ENCODE results near the gene BDKRB2. TPM values are rescaled to one million over a fixed set of nuclear protein-coding genes. Genes with fewer than 3 reads are reported as not detected.

The BDKRB2 gene
- polyA plus RNA-seq, 1 experiment = 26.8 TPM

- TF ChIP-seq CTCF (IDR thresholded peaks at IDR 0.05; ENCODE audit: insufficient read depth, low read depth, low read length) = no peak
- ChIA-PET POLR2A (no interaction called here), CTCF (interaction anchor here (1.0 kb wide), 1 partner anchor 107 kb away, joined by 3 read pairs; no protein-coding TSS in a partner anchor)
- H3K27me3 ChIP-seq (ENCODE audit: control insufficient read depth, insufficient read depth, low read length) = no peaks in the 10 kb centered on the region
- H3K4me3 ChIP-seq (ENCODE audit: low read depth, low read length) = no peak overlapping the region
- no peak for DNase-seq (ENCODE audit: low read depth)
- peaks cover 17% of the 10 kb centered on the region for H3K36me3 ChIP-seq (ENCODE audit: control insufficient read depth, insufficient read depth, low read length)
Observed at GRCh38 chr14:96212140-96212539, 7.5 kb downstream of the BDKRB2 start.

GRCh38 chr14:96212896-96213295 lies 8.3 kb downstream of the BDKRB2 start:
- Histone ChIP-seq H3K27me3 (ENCODE audit: control insufficient read depth, insufficient read depth, low read length) (no peaks in the 10 kb centered on the region), H3K36me3 (ENCODE audit: control insufficient read depth, insufficient read depth, low read length) (peaks cover 17% of the 10 kb centered on the region), H3K4me3 (ENCODE audit: low read depth, low read length) (no peak overlapping the region)
- no peak for DNase-seq (ENCODE audit: low read depth)
- CTCF ChIA-PET = interaction anchor here (1.0 to 1.2 kb wide), 2 partner anchors 107 to 114 kb away, joined by 3 read pairs; no protein-coding TSS in a partner anchor
- no peak for TF ChIP-seq CTCF (IDR thresholded peaks at IDR 0.05; ENCODE audit: insufficient read depth, low read depth, low read length)
- POLR2A ChIA-PET = no interaction called here

- Histone ChIP-seq H3K27me3 (ENCODE audit: control insufficient read depth, insufficient read depth, low read length) (no peaks in the 10 kb centered on the region), H3K36me3 (ENCODE audit: control insufficient read depth, insufficient read depth, low read length) (peaks cover 14% of the 10 kb centered on the region), H3K4me3 (ENCODE audit: low read depth, low read length) (no peak overlapping the region)
- CTCF ChIA-PET = interaction anchor here (1.2 to 3.5 kb wide), 2 partner anchors 11 to 115 kb away, joined by 3 to 8 read pairs; no protein-coding TSS in a partner anchor
- no peak for TF ChIP-seq CTCF (IDR thresholded peaks at IDR 0.05; ENCODE audit: insufficient read depth, low read depth, low read length)
- no peak for DNase-seq (ENCODE audit: low read depth)
- POLR2A ChIA-PET = no interaction called here
Observed at GRCh38 chr14:96213871-96214465, 9.3 kb downstream of the BDKRB2 start.

- Histone ChIP-seq H3K27me3 (ENCODE audit: control insufficient read depth, insufficient read depth, low read length) (no peaks in the 10 kb centered on the region), H3K36me3 (ENCODE audit: control insufficient read depth, insufficient read depth, low read length) (peaks cover 14% of the 10 kb centered on the region), H3K4me3 (ENCODE audit: low read depth, low read length) (no peak overlapping the region)
- no peak for DNase-seq (ENCODE audit: low read depth)
- CTCF ChIA-PET = interaction anchor here (0.8 to 3.5 kb wide), 2 partner anchors 10 to 60 kb away, joined by 3 to 8 read pairs; no protein-coding TSS in a partner anchor
- POLR2A ChIA-PET = no interaction called here
- TF ChIP-seq CTCF (IDR thresholded peaks at IDR 0.05; ENCODE audit: insufficient read depth, low read depth, low read length) = no peak
Observed at GRCh38 chr14:96214793-96215192, 10.2 kb downstream of the BDKRB2 start.

- ChIA-PET CTCF (interaction anchor here (0.6 to 3.5 kb wide), 3 partner anchors 10 to 60 kb away, joined by 3 to 8 read pairs (median 4); no protein-coding TSS in a partner anchor), POLR2A (interaction anchor here (0.7 kb wide), 1 partner anchor 53 kb away, joined by 3 read pairs; no protein-coding TSS in a partner anchor)
- Histone ChIP-seq H3K4me3 (ENCODE audit: low read depth, low read length) (no peak overlapping the region), H3K36me3 (ENCODE audit: control insufficient read depth, insufficient read depth, low read length) (peaks cover 14% of the 10 kb centered on the region), H3K27me3 (ENCODE audit: control insufficient read depth, insufficient read depth, low read length) (no peaks in the 10 kb centered on the region)
- TF ChIP-seq CTCF (IDR thresholded peaks at IDR 0.05; ENCODE audit: insufficient read depth, low read depth, low read length) = no peak
- DNase-seq (ENCODE audit: low read depth) = no peak
Observed at GRCh38 chr14:96215452-96216244, 11.0 kb downstream of the BDKRB2 start.

All from BJ (cell line).